A549 treated with RU486 at 1 μM for 4 hours (cell line): Measurements from ENCODE around the gene CDK14. TPM values are rescaled to one million over a fixed set of nuclear protein-coding genes. Genes with fewer than 3 reads are reported as not detected.

Experiments used
- total RNA-seq: library from RNA; stranded (reverse); fragments of 200-300 nt; extraction: Qiagen RNA extraction; gene quantifications from 5 replicates; pipeline ENCODE4 v1.2.3, GENCODE V29; 2022; ENCODE audit warnings: low read depth

CDK14 gene
- 0.07 to 0.22 TPM (median 0.16 TPM) in 4 of 5 replicates, not detected in the other for total RNA-seq

GRCh38 chr7:90595801-90596670 is at the start of gene CDK14:
Gene CDK14 (plus strand): TSS chr7:90596321. CDS start chr7:90596628, 307 bp downstream.

Other genes with a start within 250 kb of the CDK14 start
- gene GTPBP10, start 249.6 kb upstream of the CDK14 start, total RNA-seq = 16.5 to 26.9 TPM (median 23.2 TPM) in 5 replicates
- 18.2 to 30.1 TPM (median 25.7 TPM) in 5 replicates for gene CLDN12, start 192.9 kb upstream of the CDK14 start, total RNA-seq
- gene PTTG1IP2, start 126.7 kb upstream of the CDK14 start, total RNA-seq = not detected in 5 replicates